Pancreas (tissue), 10 donors: ENCODE data around the gene TMC1. TPM values are rescaled to one million over a fixed set of nuclear protein-coding genes. Genes with fewer than 3 reads are reported as not detected.
"Not testable (repeated sequence)": the region's sequence is repeated elsewhere in the genome, so short reads cannot be mapped to it uniquely, and the experiment has no call there.

ENCODE experiments used
- ATAC-seq, 4 donors: fragments of 200-7000 bp; cut with Tn5 transposase; one replicate each; pipeline versions ENCODE4 v1.8.0 to v1.9.1; 2020; ENCODE audit warnings: mild to moderate bottlenecking in 4 of 4, moderate library complexity in 4 of 4
- DNase-seq, 6 donors: peaks; one replicate each; pipeline ENCODE4 v3.0.0-alpha.2; 2020
- FAIRE-seq: peaks from 2 replicates; lab custom pipeline; 2012; peaks lifted over from hg19 to GRCh38; lab: Jason Lieb, UNC
- H3K27ac ChIP-seq, 4 donors: fragments of 200-600 bp; sonication (generic); 1 replicate in 3 of 4; 2 replicates in 1 of 4; pipeline versions ENCODE4 v1.5.0 to v1.8.0; 2020
- H3K27me3 ChIP-seq, 4 donors: fragments of 200-600 bp; one replicate each; pipeline ENCODE4 v1.8.0; 2021
- H3K36me3 ChIP-seq, 3 donors: fragments of 200-600 bp; sonication (generic) in 1 of 3; one replicate each; pipeline versions ENCODE4 v1.5.0 to v1.8.0; 2020 to 2021
- H3K4me1 ChIP-seq, 3 donors: fragments of 200-600 bp; one replicate each; pipeline ENCODE4 v1.8.0; 2021
- H3K4me3 ChIP-seq, 4 donors: fragments of 200-600 bp; sonication (generic) in 2 of 4; one replicate each; pipeline versions ENCODE4 v1.5.0 to v1.8.0; 2020 to 2021
- H3K9me3 ChIP-seq, 4 donors: fragments of 200-600 bp; one replicate each; pipeline ENCODE4 v1.8.0; 2021
- WGBS, 2 donors: extraction: QIAGEN DNeasy Blood & Tissue Kit; methylation state at CpG; one replicate each; pipeline ENCODE4 v1.1.7; 2013; 5-methylcytosine and 5-hydroxymethylcytosine counted together
- intact Hi-C, 3 donors: fragments of 100-400 bp; cut with DNase I; formaldehyde crosslinking; loops; one replicate each; pipeline versions ENCODE4 v1.11.1 to v1.14.2; 2022
- polyA plus RNA-seq, 2 donors: library from polyadenylated mRNA; stranded (reverse); fragments of 200-250 nt; gene quantifications; one replicate each; pipeline ENCODE4 v1.2.3, GENCODE V29; 2013
- total RNA-seq, 6 donors: library from RNA; stranded (reverse); fragmentation: NEBNext Ultra II Directional in 4 of 6; extraction: Animal tissue kit (Norgen Biotek cat#: 25700) in 4 of 6; gene quantifications; one replicate each; pipeline versions ENCODE4 v1.2.1 to v1.2.4, GENCODE V29; 2021 to 2023
- TF ChIP-seq, protein P1 (sequence below), 4 donors: fragments of 200-600 bp; sonication (generic) in 3 of 4; IDR thresholded peaks; one replicate each; pipeline versions ENCODE4 v1.5.0 to v1.8.0; 2021; ENCODE audit warnings: antibody characterized with exemption in 4 of 4
- donor health status: healthy with polysubstance abuse.
- donor health status: DM: no; HTN: no; CAD: no; lungs with moderate emphysema.
- donor health status: DM: no; HTN: no; CAD: no.
- donor health status: control.
- donor health status: control.
- donor health status: Bipolar disorder and iron deficiency.
- donor health status: DM: yes; HTN: yes; CAD: no.
- donor health status: DM: no; HTN: no; CAD: no.
- donor health status: DM: no; HTN: no; CAD: no.
- donor health status: DM: yes; HTN: yes; CAD: no.

The TMC1 gene
- total and polyA plus RNA-seq, 8 donors, result not detected

- intact Hi-C loops, result no loop called here
- Histone ChIP-seq H3K4me1 (peaks cover 0 to 4% (median 0%) of the 10 kb centered on the region in 3 donors), H3K36me3 (no peaks in the 10 kb centered on the region), H3K27me3 (no peaks in the 10 kb centered on the region), H3K4me3 (no peak overlapping the region), H3K9me3 (no peaks in the 10 kb centered on the region), H3K27ac (no peak overlapping the region)
- DNase-seq (no peak), FAIRE-seq (no peak), ATAC-seq (no peak)
- 27 to 33% methylated on average over 1 of the region's 1 CpG for WGBS, 2 donors
- TF ChIP-seq, protein P1, sequence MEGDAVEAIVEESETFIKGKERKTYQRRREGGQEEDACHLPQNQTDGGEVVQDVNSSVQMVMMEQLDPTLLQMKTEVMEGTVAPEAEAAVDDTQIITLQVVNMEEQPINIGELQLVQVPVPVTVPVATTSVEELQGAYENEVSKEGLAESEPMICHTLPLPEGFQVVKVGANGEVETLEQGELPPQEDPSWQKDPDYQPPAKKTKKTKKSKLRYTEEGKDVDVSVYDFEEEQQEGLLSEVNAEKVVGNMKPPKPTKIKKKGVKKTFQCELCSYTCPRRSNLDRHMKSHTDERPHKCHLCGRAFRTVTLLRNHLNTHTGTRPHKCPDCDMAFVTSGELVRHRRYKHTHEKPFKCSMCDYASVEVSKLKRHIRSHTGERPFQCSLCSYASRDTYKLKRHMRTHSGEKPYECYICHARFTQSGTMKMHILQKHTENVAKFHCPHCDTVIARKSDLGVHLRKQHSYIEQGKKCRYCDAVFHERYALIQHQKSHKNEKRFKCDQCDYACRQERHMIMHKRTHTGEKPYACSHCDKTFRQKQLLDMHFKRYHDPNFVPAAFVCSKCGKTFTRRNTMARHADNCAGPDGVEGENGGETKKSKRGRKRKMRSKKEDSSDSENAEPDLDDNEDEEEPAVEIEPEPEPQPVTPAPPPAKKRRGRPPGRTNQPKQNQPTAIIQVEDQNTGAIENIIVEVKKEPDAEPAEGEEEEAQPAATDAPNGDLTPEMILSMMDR (IDR thresholded peaks at IDR 0.05), result no peak
Measured at GRCh38 chr9:72486594-72486955, 34.8 kb upstream of the TMC1 start.

GRCh38 chr9:72487665-72488064 is 33.7 kb upstream of the TMC1 start:
- DNase-seq, H3K27ac ChIP-seq, H3K4me3 ChIP-seq, H3K4me1 ChIP-seq, H3K27me3 ChIP-seq, H3K36me3 ChIP-seq, ATAC-seq, H3K9me3 ChIP-seq, intact Hi-C loops, FAIRE-seq: not testable (repeated sequence)
- 86 to 91% methylated on average over 4 of the region's 4 CpGs for WGBS, 2 donors

GRCh38 chr9:72489986-72490385 is 31.4 kb upstream of the TMC1 start:
- intact Hi-C loops, result no loop called here
- no peaks in the 10 kb centered on the region for H3K9me3 ChIP-seq
- TF ChIP-seq, protein P1 (IDR thresholded peaks at IDR 0.05), result no peak
- FAIRE-seq (no peak), ATAC-seq (no peak), DNase-seq (no peak)
- H3K4me3 ChIP-seq, result no peak overlapping the region
- H3K27ac ChIP-seq, result no peak overlapping the region
- no peaks in the 10 kb centered on the region for H3K27me3 ChIP-seq
- WGBS, 2 donors, result 95 to 100% methylated on average over 1 of the region's 1 CpG
- peaks cover 0 to 4% (median 0%) of the 10 kb centered on the region in 3 donors for H3K4me1 ChIP-seq
- H3K36me3 ChIP-seq, result no peaks in the 10 kb centered on the region

DNA sequence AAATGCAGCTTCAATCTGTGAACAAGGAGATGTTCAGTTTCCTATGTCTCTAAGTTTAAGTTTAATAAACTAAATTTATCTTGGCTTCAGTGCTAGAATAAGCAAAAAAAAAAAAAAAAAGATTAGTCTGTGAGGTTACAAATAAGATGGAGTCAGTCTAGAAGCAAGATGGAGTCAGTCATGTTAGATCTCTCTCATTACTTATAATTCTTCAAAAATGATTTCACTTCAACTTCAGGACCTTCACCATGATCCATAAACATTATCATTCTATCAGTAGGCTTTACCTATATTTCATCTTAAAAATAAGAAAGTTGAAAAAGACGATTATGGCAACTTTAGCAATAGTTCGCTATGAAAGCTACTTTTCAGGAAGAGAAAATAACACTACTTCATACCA is 30.2 kb upstream of the TMC1 start:
- H3K4me3 ChIP-seq, result no peak overlapping the region
- peaks cover 0 to 3% (median 0%) of the 10 kb centered on the region in 3 donors for H3K4me1 ChIP-seq
- FAIRE-seq, result no peak
- H3K9me3 ChIP-seq, result no peaks in the 10 kb centered on the region
- TF ChIP-seq, protein P1 (IDR thresholded peaks at IDR 0.05), result no peak
- 76 to 89% methylated on average over 2 of the region's 2 CpGs for WGBS, 2 donors
- no peaks in the 10 kb centered on the region for H3K27me3 ChIP-seq
- DNase-seq, result no peak
- no peaks in the 10 kb centered on the region for H3K36me3 ChIP-seq
- H3K27ac ChIP-seq, result no peak overlapping the region
- no peak for ATAC-seq
- intact Hi-C loops, result no loop called here

DNA sequence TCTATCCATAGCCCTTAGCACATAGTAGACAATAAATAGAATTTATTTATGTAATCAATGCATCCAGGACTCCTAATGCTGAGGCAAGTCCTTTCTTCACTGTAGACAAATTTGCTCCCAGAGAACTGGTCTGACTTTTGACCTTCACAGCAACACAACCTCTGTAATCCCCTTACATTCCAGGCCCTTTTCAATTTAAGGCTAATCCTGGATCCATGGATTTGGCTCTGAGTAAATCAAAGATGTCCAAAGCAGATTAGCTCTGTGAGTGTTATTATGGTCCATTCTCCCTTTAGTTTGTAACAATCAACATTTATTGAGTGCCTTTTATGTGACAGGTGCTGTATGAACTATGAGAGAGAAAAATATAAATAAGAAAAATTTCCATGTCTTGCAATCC is 27.4 kb upstream of the TMC1 start:
- Histone ChIP-seq H3K27ac (no peak overlapping the region), H3K27me3 (no peaks in the 10 kb centered on the region), H3K9me3 (no peaks in the 10 kb centered on the region), H3K36me3 (no peaks in the 10 kb centered on the region), H3K4me3 (no peak overlapping the region), H3K4me1 (no peaks in the 10 kb centered on the region)
- TF ChIP-seq, protein P1 (IDR thresholded peaks at IDR 0.05), result no peak
- DNase-seq, result no peak
- intact Hi-C loops, result no loop called here
- FAIRE-seq, result no peak
- no peak for ATAC-seq
